HEK293 (cell line): Measurements from ENCODE around the gene NDOR1.

Source experiments
- CTCF ChIA-PET: fragments of 350-600 bp; formaldehyde crosslinking; extraction: SDS; loops from one replicate; lab custom pipeline; 2021; ENCODE audit warnings: antibody characterized with exemption; lab: Yijun Ruan, JAX
- POLR2A ChIA-PET: fragments of 300-600 bp; formaldehyde crosslinking; extraction: SDS; loops from one replicate; lab custom pipeline; 2020; ENCODE audit warnings: antibody characterized with exemption, inconsistent platforms; lab: Yijun Ruan, JAX
- H3K27ac ChIP-seq: fragments of 200-500 bp; sonication (Bioruptor generic); 2 replicates; pipeline ENCODE4 v1.5.1; 2014; ENCODE audit warnings: low read depth, low read length, control low read depth, inconsistent platforms; ENCODE audit errors: extremely low read depth
- H3K36me3 ChIP-seq, 2 experiments: fragments of 200-500 bp in 1 of 2; sonication (Bioruptor generic) in 1 of 2; 1 replicate in 1 of 2; 2 replicates in 1 of 2; pipeline ENCODE4 v1.5.1; 2014 to 2017; ENCODE audit warnings: inconsistent platforms in 2 of 2, low read length in 2 of 2; ENCODE audit not compliant: control insufficient read depth in 2 of 2, insufficient read depth in 1 of 2
- H3K4me1 ChIP-seq: fragments of 200-500 bp; sonication (Bioruptor generic); 2 replicates; pipeline ENCODE4 v1.5.1; 2014; ENCODE audit warnings: mild to moderate bottlenecking, low read length, inconsistent platforms; ENCODE audit not compliant: control insufficient read depth, insufficient read depth
- H3K4me3 ChIP-seq: 2 replicates; pipeline ENCODE4 v1.5.1; 2011; ENCODE audit warnings: low read depth, mild to moderate bottlenecking, control low read depth, low read length, moderate library complexity
- H3K9me3 ChIP-seq: fragments of 200-500 bp; sonication (Bioruptor generic); 2 replicates; pipeline ENCODE4 v1.5.1; 2014; ENCODE audit warnings: low read depth, low read length, inconsistent platforms; ENCODE audit not compliant: control insufficient read depth, insufficient read depth
- GLIS2 ChIP-seq: fragments of 450-650 bp; formaldehyde crosslinking; IDR thresholded peaks from 2 replicates; pipeline ENCODE4 v1.5.1; 2016; ENCODE audit warnings: missing biosample characterization, missing genetic modification characterization
- HIC1 ChIP-seq: fragments of 450-650 bp; formaldehyde crosslinking; IDR thresholded peaks from 2 replicates; pipeline ENCODE4 v1.5.1; 2016; ENCODE audit warnings: missing biosample characterization, missing genetic modification characterization
- OSR2 ChIP-seq: fragments of 450-650 bp; formaldehyde crosslinking; IDR thresholded peaks from 2 replicates; pipeline ENCODE4 v1.5.1; 2016; ENCODE audit warnings: missing biosample characterization, missing genetic modification characterization
- PBX3 ChIP-seq: sonication (generic); formaldehyde crosslinking; IDR thresholded peaks from 2 replicates; pipeline ENCODE4 v1.8.1; 2022; ENCODE audit warnings: mild to moderate bottlenecking, moderate library complexity, missing genetic modification reagents
- PRDM6 ChIP-seq: fragments of 450-650 bp; formaldehyde crosslinking; IDR thresholded peaks from 2 replicates; pipeline ENCODE4 v1.5.1; 2017; ENCODE audit warnings: missing biosample characterization, missing genetic modification characterization
- YY1 ChIP-seq: fragments of 450-650 bp; formaldehyde crosslinking; IDR thresholded peaks from 2 replicates; pipeline ENCODE4 v1.5.1; 2018; ENCODE audit warnings: missing biosample characterization, missing genetic modification characterization
- ZNF24 ChIP-seq: fragments of 450-650 bp; formaldehyde crosslinking; IDR thresholded peaks from 2 replicates; pipeline ENCODE4 v1.5.1; 2016; ENCODE audit warnings: missing biosample characterization, missing genetic modification characterization
- ZNF266 ChIP-seq: fragments of 450-650 bp; formaldehyde crosslinking; IDR thresholded peaks from 2 replicates; pipeline ENCODE4 v1.5.1; 2016; ENCODE audit warnings: missing biosample characterization, missing genetic modification characterization, low read depth
- ZNF335 ChIP-seq: fragments of 450-650 bp; formaldehyde crosslinking; conservative IDR thresholded peaks from 2 replicates; pipeline ENCODE4 v1.5.1; 2016; ENCODE audit warnings: missing biosample characterization, missing genetic modification characterization
- ZNF501 ChIP-seq: fragments of 450-650 bp; formaldehyde crosslinking; IDR thresholded peaks from 2 replicates; pipeline ENCODE4 v1.5.1; 2016; ENCODE audit warnings: missing biosample characterization, missing genetic modification characterization
- ZNF692 ChIP-seq: fragments of 450-650 bp; formaldehyde crosslinking; IDR thresholded peaks from 2 replicates; pipeline ENCODE4 v1.5.1; 2016; ENCODE audit warnings: missing biosample characterization, missing genetic modification characterization
- ZNF76 ChIP-seq: fragments of 450-650 bp; formaldehyde crosslinking; IDR thresholded peaks from 2 replicates; pipeline ENCODE4; 2016; ENCODE audit warnings: low read depth, missing biosample characterization, missing genetic modification characterization, borderline replicate concordance
- ZSCAN23 ChIP-seq: fragments of 450-650 bp; formaldehyde crosslinking; IDR thresholded peaks from 2 replicates; pipeline ENCODE4 v1.5.1; 2016; ENCODE audit warnings: missing biosample characterization, missing genetic modification characterization

NDOR1 gene

GRCh38 chr9:137224830-137225694, 19.6 kb downstream of the NDOR1 start, which contains the start of gene CYSRT1 (continued):
- TF ChIP-seq ZNF76 (tag by site-specific recombination), result no peak
- TF ChIP-seq ZNF501, result no peak
- no peak for TF ChIP-seq ZNF692 (tag by site-specific recombination)
- no peak for TF ChIP-seq PBX3 (CRISPR knock-in tag)
- no peak for TF ChIP-seq ZNF266

- Histone ChIP-seq H3K36me3 (no peaks in the 10 kb centered on the region), H3K4me3 (no peak overlapping the region)
- POLR2A ChIA-PET, result interaction anchor here (2.1 to 17.2 kb wide), 4 partner anchors 15 to 96 kb away, joined by 11 to 304 read pairs (median 122); partner anchors contain the start of genes ANAPC2, NDOR1, SSNA1 and TMEM203
- CTCF ChIA-PET, result interaction anchor here (0.7 to 6.7 kb wide), 13 partner anchors 9 to 438 kb away, joined by 3 to 69 read pairs (median 9); partner anchors contain the start of genes ABCA2, MAN1B1, NPDC1 and SAPCD2
- no peak for TF ChIP-seq YY1 (tag by site-specific recombination)
- TF ChIP-seq PRDM6 (tag by site-specific recombination), result no peak
- no peak for TF ChIP-seq ZNF24 (tag by site-specific recombination)
- TF ChIP-seq HIC1 (tag by site-specific recombination), result peak; percentile 63
- TF ChIP-seq ZNF335 (tag by site-specific recombination), result peak; percentile 71
- TF ChIP-seq ZSCAN23 (tag by site-specific recombination), result no peak
- peak; percentile 13; the same call in 1 of the 2 replicates for TF ChIP-seq OSR2
- TF ChIP-seq GLIS2 (tag by site-specific recombination), result peak; percentile 19; the same call in 1 of the 2 replicates
- TF ChIP-seq, all 188 proteins: peak for 4
- no peak overlapping the region for H3K27ac ChIP-seq
- no peaks in the 10 kb centered on the region for H3K9me3 ChIP-seq
- peaks cover 4% of the 10 kb centered on the region for H3K4me1 ChIP-seq
These were observed 20.3 kb downstream of the NDOR1 start for GRCh38 chr9:137225699-137226331.
